CD8-positive, alpha-beta memory T cell (primary cell): ENCODE measurements around the gene CER1. TPM values are rescaled to one million over a fixed set of nuclear protein-coding genes. Genes with fewer than 3 reads are reported as not detected.

Experiments
- CTCF ChIA-PET: fragments of 350-600 bp; sonication (Branson Sonifier 250); formaldehyde crosslinking; loops from one replicate; lab custom pipeline; 2021; ENCODE audit warnings: antibody characterized with exemption; lab: Charles Lee
- POLR2A ChIA-PET: fragments of 350-600 bp; sonication (Branson Sonifier 250); formaldehyde crosslinking; loops from one replicate; lab custom pipeline; 2021; ENCODE audit warnings: antibody characterized with exemption; lab: Charles Lee
- DNase-seq, 5 donors: peaks; one replicate each; pipeline versions ENCODE4 v3.0.0 to v3.0.0-alpha.2; 2020 to 2022; ENCODE audit warnings: mixed read lengths in 1 of 5
- H3K27ac ChIP-seq: one replicate; pipeline ENCODE4 v1.7.0; 2013; ENCODE audit warnings: low read depth, mild to moderate bottlenecking, low read length, moderate library complexity
- H3K27me3 ChIP-seq: 2 replicates; pipeline ENCODE4 v1.7.0; 2013; ENCODE audit warnings: low read length, mild to moderate bottlenecking; ENCODE audit not compliant: insufficient read depth, poor library complexity, severe bottlenecking
- H3K36me3 ChIP-seq: 2 replicates; pipeline ENCODE4 v1.7.0; 2013; ENCODE audit warnings: mild to moderate bottlenecking, low read length, moderate library complexity; ENCODE audit not compliant: insufficient read depth
- H3K4me1 ChIP-seq: 2 replicates; pipeline ENCODE4 v1.7.0; 2013; ENCODE audit warnings: mild to moderate bottlenecking, low read length, moderate library complexity; ENCODE audit not compliant: insufficient read depth
- H3K4me3 ChIP-seq: 2 replicates; pipeline ENCODE4 v1.7.0; 2013; ENCODE audit warnings: mild to moderate bottlenecking, low read length
- H3K9me3 ChIP-seq: 2 replicates; pipeline ENCODE4 v1.7.0; 2013; ENCODE audit warnings: mild to moderate bottlenecking, low read length
- H3K27ac Mint-ChIP-seq, 8 donors: one replicate each; pipeline ENCODE4 v1.8.0; 2020 to 2021; ENCODE audit warnings: mixed read lengths in 8 of 8, mild to moderate bottlenecking in 6 of 8, inconsistent platforms in 3 of 8, moderate library complexity in 3 of 8
- H3K27me3 Mint-ChIP-seq, 2 donors: one replicate each; pipeline ENCODE4 v1.8.0; 2020 to 2021; ENCODE audit warnings: mixed read lengths in 2 of 2, mild to moderate bottlenecking in 1 of 2, moderate library complexity in 1 of 2
- H3K36me3 Mint-ChIP-seq, 3 donors: one replicate each; pipeline ENCODE4 v1.8.0; 2020 to 2021; ENCODE audit warnings: mixed read lengths in 3 of 3, inconsistent platforms in 1 of 3, mild to moderate bottlenecking in 1 of 3
- H3K4me1 Mint-ChIP-seq, 3 donors: one replicate each; pipeline ENCODE4 v1.8.0; 2020 to 2021; ENCODE audit warnings: mixed read lengths in 3 of 3, inconsistent platforms in 1 of 3, mild to moderate bottlenecking in 1 of 3
- H3K4me3 Mint-ChIP-seq, 7 donors: one replicate each; pipeline ENCODE4 v1.8.0; 2020 to 2021; ENCODE audit warnings: mixed read lengths in 7 of 7, mild to moderate bottlenecking in 6 of 7, moderate library complexity in 4 of 7, inconsistent platforms in 2 of 7
- H3K9me3 Mint-ChIP-seq, 5 donors: one replicate each; pipeline ENCODE4 v1.8.0; 2020 to 2022; ENCODE audit warnings: mixed read lengths in 5 of 5, mild to moderate bottlenecking in 3 of 5, moderate library complexity in 2 of 5, inconsistent platforms in 1 of 5
- polyA plus RNA-seq: library from polyadenylated mRNA; unstranded; fragments of 300-500 nt; fragmentation: Illumina TruSeq; gene quantifications from one replicate; pipeline ENCODE4 v1.2.3, GENCODE V29; 2021
- total RNA-seq, 2 experiments: library from RNA; stranded (reverse); gene quantifications; one replicate each; pipeline ENCODE4 v1.2.3, GENCODE V29; 2021

The CER1 gene
- total and polyA plus RNA-seq, 3 experiments from 2014 or later: not detected

DNA sequence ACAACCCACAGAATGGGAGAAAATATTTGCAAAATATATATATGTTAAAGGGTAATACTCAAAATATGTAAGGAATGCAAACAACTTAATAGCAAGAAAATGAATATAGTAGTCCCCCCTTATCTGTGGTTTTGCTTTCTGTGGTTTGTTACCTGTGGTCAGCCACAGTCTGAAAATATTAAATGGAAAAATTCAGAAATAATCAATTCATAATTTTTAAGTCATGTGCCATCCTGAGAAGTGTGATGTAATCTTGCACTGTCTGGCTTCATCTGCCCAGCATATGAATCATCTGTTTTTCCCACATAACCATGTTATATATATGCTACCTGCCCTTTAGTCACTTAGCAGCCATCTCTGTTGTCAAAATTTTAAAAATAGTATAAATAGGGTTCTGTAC is 11.7 kb downstream of the CER1 start:
- H3K27me3 ChIP-seq: no peaks in the 10 kb centered on the region
- no peak overlapping the region for H3K4me3 ChIP-seq
- H3K27me3 Mint-ChIP-seq: peaks cover 13 to 22% of the 10 kb centered on the region in 2 donors
- H3K9me3 ChIP-seq: no peaks in the 10 kb centered on the region
- H3K27ac ChIP-seq: no peak overlapping the region
- DNase-seq: no peak
- no peak overlapping the region for H3K27ac Mint-ChIP-seq
- ChIA-PET POLR2A (no interaction called here), CTCF (no interaction called here)
- H3K4me1 Mint-ChIP-seq: no peaks in the 10 kb centered on the region
- H3K4me1 ChIP-seq: no peaks in the 10 kb centered on the region
- H3K9me3 Mint-ChIP-seq: peaks cover 11 to 26% (median 18%) of the 10 kb centered on the region in 5 donors
- no peaks in the 10 kb centered on the region for H3K36me3 ChIP-seq
- H3K4me3 Mint-ChIP-seq: no peak overlapping the region
- H3K36me3 Mint-ChIP-seq: peaks cover 0 to 9% (median 0%) of the 10 kb centered on the region in 3 donors

DNA sequence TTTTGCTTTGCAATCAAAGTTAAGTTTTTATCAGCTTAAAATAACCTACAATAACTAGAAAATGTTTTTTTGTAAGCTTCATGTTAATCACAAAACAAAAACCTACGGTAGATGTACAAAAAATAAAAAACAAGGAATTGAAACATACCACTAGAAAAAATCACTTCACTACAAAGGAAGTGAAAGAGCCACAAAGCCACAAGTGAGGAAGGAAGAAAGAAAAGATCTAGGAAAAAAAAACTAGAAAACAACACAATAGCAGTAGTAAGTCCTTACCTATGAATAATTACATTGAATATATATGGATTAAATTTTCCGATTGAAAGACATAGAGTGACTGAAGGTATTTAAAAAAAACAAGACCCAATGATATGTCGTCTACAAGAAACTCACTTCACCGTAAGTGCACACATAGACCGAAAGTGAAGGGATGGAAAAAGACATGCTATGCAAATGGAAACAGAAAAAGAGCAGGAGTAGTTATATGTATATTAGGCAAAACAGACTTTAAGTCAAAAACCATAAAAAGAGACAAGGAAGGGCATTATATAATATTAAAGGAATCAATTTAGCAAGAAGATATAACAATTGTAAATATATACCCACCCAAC is 15.9 kb downstream of the CER1 start:
- CTCF ChIA-PET: no interaction called here
- Histone ChIP-seq H3K36me3 (no peaks in the 10 kb centered on the region), H3K27me3 (no peaks in the 10 kb centered on the region), H3K9me3 (no peaks in the 10 kb centered on the region), H3K4me1 (no peaks in the 10 kb centered on the region), H3K27ac (no peak overlapping the region), H3K4me3 (no peak overlapping the region)
- H3K27ac Mint-ChIP-seq: no peak overlapping the region
- H3K36me3 Mint-ChIP-seq: peaks cover 0 to 14% (median 0%) of the 10 kb centered on the region in 3 donors
- H3K27me3 Mint-ChIP-seq: peaks cover 14 to 30% of the 10 kb centered on the region in 2 donors
- H3K4me1 Mint-ChIP-seq: no peaks in the 10 kb centered on the region
- H3K4me3 Mint-ChIP-seq: no peak overlapping the region
- no peak for DNase-seq
- POLR2A ChIA-PET: no interaction called here
- peaks cover 19 to 41% (median 35%) of the 10 kb centered on the region in 5 donors for H3K9me3 Mint-ChIP-seq

DNA sequence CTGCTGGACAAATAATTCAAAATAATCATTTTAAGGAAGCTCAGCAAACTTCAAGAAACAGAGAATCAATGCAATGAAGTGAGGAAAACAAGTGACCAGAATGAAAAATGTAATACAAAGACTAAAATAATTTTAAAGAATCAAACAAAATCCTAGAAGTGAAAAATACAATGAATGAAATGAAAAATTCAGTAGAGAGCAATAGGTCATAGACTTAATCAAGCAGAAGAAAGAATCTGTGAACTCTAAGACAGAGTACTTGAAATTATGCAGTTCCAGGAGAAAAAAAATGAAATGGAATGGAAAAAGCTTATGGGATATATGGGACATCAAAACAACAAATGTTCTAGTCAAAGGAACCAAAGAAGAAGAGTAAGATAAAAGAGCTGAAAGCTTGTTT is 17.5 kb downstream of the CER1 start:
- no peak overlapping the region for H3K27ac Mint-ChIP-seq
- H3K36me3 Mint-ChIP-seq: peaks cover 0 to 14% (median 0%) of the 10 kb centered on the region in 3 donors
- H3K9me3 Mint-ChIP-seq: peaks cover 19 to 41% (median 35%) of the 10 kb centered on the region in 5 donors
- Histone ChIP-seq H3K27ac (no peak overlapping the region), H3K4me3 (no peak overlapping the region), H3K27me3 (no peaks in the 10 kb centered on the region), H3K36me3 (no peaks in the 10 kb centered on the region), H3K9me3 (no peaks in the 10 kb centered on the region), H3K4me1 (no peaks in the 10 kb centered on the region)
- H3K4me1 Mint-ChIP-seq: no peaks in the 10 kb centered on the region
- no peak overlapping the region for H3K4me3 Mint-ChIP-seq
- POLR2A ChIA-PET: no interaction called here
- DNase-seq: no peak
- CTCF ChIA-PET: no interaction called here
- H3K27me3 Mint-ChIP-seq: peaks cover 14 to 24% of the 10 kb centered on the region in 2 donors

DNA sequence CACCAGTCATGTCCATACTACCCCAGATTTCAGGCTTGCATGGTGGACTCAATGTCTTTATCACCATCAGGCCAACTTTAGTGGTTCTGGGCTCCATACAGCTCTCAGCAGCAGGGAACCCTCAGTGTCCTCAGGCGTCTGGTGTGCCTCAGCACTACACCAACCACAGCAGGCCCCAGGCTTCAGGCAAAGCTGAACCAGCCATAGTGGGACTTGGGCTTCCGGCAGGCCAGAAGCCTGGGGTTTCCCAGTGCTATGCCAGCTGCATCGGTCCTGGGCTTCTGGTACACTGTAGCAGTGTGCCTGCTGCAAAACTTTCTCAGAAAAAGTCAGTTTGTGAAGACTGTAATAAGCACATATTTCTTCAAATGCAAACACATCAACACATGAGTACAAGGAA is 18.3 kb downstream of the CER1 start:
- no peaks in the 10 kb centered on the region for H3K4me1 Mint-ChIP-seq
- no peak overlapping the region for H3K4me3 Mint-ChIP-seq
- no peak overlapping the region for H3K27ac ChIP-seq
- no peaks in the 10 kb centered on the region for H3K36me3 ChIP-seq
- no peak overlapping the region for H3K27ac Mint-ChIP-seq
- CTCF ChIA-PET: no interaction called here
- H3K27me3 Mint-ChIP-seq: peaks cover 10 to 23% of the 10 kb centered on the region in 2 donors
- no peak for DNase-seq
- H3K4me1 ChIP-seq: no peaks in the 10 kb centered on the region
- no peak overlapping the region for H3K4me3 ChIP-seq
- H3K9me3 ChIP-seq: no peaks in the 10 kb centered on the region
- POLR2A ChIA-PET: no interaction called here
- peaks cover 0 to 14% (median 0%) of the 10 kb centered on the region in 3 donors for H3K36me3 Mint-ChIP-seq
- no peaks in the 10 kb centered on the region for H3K27me3 ChIP-seq
- H3K9me3 Mint-ChIP-seq: peaks cover 19 to 38% (median 35%) of the 10 kb centered on the region in 5 donors

DNA sequence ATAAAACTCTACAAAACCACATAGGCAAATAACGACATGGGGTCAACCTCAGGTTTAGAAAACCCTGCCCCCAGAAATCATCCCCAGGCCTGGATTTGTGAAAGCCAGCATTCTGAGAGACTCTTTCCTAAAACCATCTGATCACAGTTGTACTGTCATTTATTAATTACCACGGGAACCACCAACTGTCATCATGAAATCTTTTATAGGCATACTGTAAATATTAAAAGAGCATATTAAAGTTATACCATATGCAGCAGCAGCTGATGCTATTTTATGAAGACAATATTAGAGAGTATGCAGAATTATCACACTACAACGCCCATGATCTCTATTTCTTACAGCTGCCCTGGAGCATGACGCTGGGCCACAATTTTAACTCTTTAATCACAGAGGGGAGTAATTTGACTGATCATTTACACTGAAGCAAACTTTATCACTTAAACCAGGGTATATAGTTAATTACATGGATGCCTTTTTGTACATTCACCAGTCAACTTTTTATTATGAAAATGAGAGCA is 20.3 kb downstream of the CER1 start:
- H3K27ac Mint-ChIP-seq: no peak overlapping the region
- Histone ChIP-seq H3K36me3 (no peaks in the 10 kb centered on the region), H3K27ac (no peak overlapping the region), H3K4me3 (no peak overlapping the region), H3K9me3 (no peaks in the 10 kb centered on the region), H3K4me1 (no peaks in the 10 kb centered on the region), H3K27me3 (no peaks in the 10 kb centered on the region)
- peaks cover 3 to 7% of the 10 kb centered on the region in 2 donors for H3K27me3 Mint-ChIP-seq
- ChIA-PET CTCF (interaction anchor here (1.0 kb wide), 1 partner anchor 12 kb away, joined by 3 read pairs; no protein-coding TSS in a partner anchor), POLR2A (no interaction called here)
- DNase-seq: no peak
- peaks cover 0 to 2% (median 0%) of the 10 kb centered on the region in 3 donors for H3K4me1 Mint-ChIP-seq
- peaks cover 0 to 5% (median 0%) of the 10 kb centered on the region in 3 donors for H3K36me3 Mint-ChIP-seq
- H3K4me3 Mint-ChIP-seq: no peak overlapping the region
- H3K9me3 Mint-ChIP-seq: peaks cover 12 to 28% (median 26%) of the 10 kb centered on the region in 5 donors

DNA sequence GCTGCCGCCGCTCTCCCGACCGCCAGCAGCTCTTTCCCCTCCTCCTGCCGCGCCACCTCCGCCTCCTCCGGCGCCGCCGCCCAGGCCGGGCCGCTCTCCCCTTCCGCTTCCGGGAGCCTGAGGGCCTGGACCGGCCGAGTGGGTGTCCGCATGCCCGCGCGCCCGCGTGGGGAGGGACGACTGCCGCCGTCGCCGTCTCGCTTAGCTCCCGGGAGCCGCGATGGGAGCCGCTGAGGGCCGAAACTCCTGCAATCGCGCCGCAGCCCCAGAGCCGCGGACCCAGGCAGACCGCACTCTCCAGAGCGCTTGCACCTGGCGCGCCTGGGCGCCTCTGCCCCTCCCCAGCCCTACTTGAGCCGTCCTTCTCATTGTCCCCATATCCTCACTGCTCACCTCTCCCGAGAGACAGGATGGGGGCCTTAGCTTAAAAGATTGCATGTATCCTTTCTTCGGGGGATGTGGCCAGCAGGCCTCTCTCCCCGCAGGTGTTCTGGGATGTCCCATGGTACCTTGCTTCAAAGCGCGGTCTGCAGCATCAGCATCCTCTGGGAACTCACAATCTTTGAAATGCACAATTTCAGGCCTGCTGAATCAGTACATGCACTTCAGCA is 29.2 kb downstream of the CER1 start, which contains the start of gene ZDHHC21:
Gene ZDHHC21, minus strand, starts transcription at position 182 of the 611 bp plus-strand sequence. CDS start 19,092 bp downstream, outside the sequence.
- H3K27ac Mint-ChIP-seq: peak within 1 kb of the TSS; percentile 40 to 93 (median 84)
- Histone ChIP-seq H3K4me3 (peak within 1 kb of the TSS; percentile 64), H3K9me3 (no peaks in the 10 kb centered on the region), H3K27me3 (no peaks in the 10 kb centered on the region), H3K36me3 (no peaks in the 10 kb centered on the region), H3K4me1 (peaks cover 10% of the 10 kb centered on the region), H3K27ac (no peak within 1 kb of the TSS)
- peak; percentile 35 to 64 (median 38) for DNase-seq
- peaks cover 39 to 48% (median 41%) of the 10 kb centered on the region in 3 donors for H3K4me1 Mint-ChIP-seq
- ChIA-PET CTCF (no interaction called here), POLR2A (no interaction called here)
- H3K9me3 Mint-ChIP-seq: no peaks in the 10 kb centered on the region
- H3K36me3 Mint-ChIP-seq: peaks cover 0 to 18% (median 6%) of the 10 kb centered on the region in 3 donors
- peak within 1 kb of the TSS; percentile 83 to 96 (median 91) for H3K4me3 Mint-ChIP-seq
- H3K27me3 Mint-ChIP-seq: no peaks in the 10 kb centered on the region

DNA sequence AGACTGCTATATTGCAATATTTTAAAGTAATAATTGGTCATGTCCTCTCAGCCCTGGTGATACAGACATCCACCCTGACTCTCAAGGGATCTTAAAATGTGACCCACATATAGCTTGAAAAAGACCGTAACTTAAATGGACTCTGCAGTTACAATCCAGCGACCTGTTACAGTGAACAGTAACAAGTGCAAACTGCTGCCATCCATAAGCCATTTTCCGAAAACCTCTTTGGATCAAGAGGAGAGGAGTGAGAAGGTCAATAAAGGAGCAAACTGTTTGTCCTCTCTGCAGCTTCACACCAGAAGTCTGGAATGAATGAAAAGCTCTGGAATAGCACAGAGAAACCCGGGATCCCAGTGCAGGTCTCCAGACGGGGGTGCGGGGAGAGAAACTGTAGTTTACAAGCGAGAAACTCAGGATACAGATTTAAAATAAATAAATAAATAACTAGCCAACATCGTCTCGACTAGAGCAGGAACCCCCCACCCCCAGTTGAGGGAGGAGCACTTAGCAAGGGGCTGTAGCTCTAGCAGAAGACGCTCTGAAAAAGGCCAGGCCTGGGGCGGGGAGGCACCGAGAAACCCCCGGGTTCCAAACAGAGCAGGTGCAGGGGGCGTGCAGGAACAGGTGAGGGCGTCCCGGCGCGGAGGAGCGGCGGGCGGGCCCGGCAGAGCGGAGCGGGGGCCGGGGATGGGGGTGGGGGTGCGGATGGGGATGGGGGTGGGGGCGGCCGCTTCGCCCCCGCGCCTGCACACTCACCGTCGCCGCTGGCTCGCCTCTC is 29.9 kb downstream of the CER1 start:
- H3K27me3 Mint-ChIP-seq: no peaks in the 10 kb centered on the region
- CTCF ChIA-PET: no interaction called here
- Histone ChIP-seq H3K27me3 (no peaks in the 10 kb centered on the region), H3K27ac (no peak overlapping the region), H3K36me3 (no peaks in the 10 kb centered on the region), H3K4me3 (peak overlapping the region; percentile 54), H3K4me1 (peaks cover 10% of the 10 kb centered on the region), H3K9me3 (no peaks in the 10 kb centered on the region)
- H3K4me1 Mint-ChIP-seq: peaks cover 39 to 48% (median 45%) of the 10 kb centered on the region in 3 donors
- peak overlapping the region in 7 of 8 donors; percentile 34 to 93 (median 82) for H3K27ac Mint-ChIP-seq
- H3K4me3 Mint-ChIP-seq: peak overlapping the region; percentile 83 to 96 (median 91)
- H3K36me3 Mint-ChIP-seq: peaks cover 6 to 22% (median 7%) of the 10 kb centered on the region in 3 donors
- H3K9me3 Mint-ChIP-seq: no peaks in the 10 kb centered on the region
- no peak for DNase-seq
- POLR2A ChIA-PET: no interaction called here
